Subcutaneous abdominal adipose tissue (tissue), 5 donors: ENCODE measurements around the gene PMPCA.
"Not testable (repeated sequence)": the region's sequence is repeated elsewhere in the genome, so short reads cannot be mapped to it uniquely, and the experiment has no call there.

ENCODE experiments used
- H3K27ac ChIP-seq: one replicate; pipeline ENCODE4 v1.7.0; 2013; ENCODE audit warnings: low read depth, mild to moderate bottlenecking, inconsistent platforms, low read length, moderate library complexity
- H3K27me3 ChIP-seq, 5 donors: one replicate each; pipeline ENCODE4 v1.7.0; 2013; ENCODE audit warnings: low read length in 5 of 5, inconsistent platforms in 1 of 5; ENCODE audit not compliant: control insufficient read depth in 5 of 5, insufficient read depth in 4 of 5
- H3K36me3 ChIP-seq, 5 donors: one replicate each; pipeline ENCODE4 v1.7.0; 2013; ENCODE audit warnings: low read length in 5 of 5; ENCODE audit not compliant: control insufficient read depth in 5 of 5, insufficient read depth in 5 of 5
- H3K4me1 ChIP-seq, 5 donors: one replicate each; pipeline ENCODE4 v1.7.0; 2013; ENCODE audit warnings: low read length in 5 of 5, mild to moderate bottlenecking in 3 of 5, moderate library complexity in 1 of 5; ENCODE audit not compliant: control insufficient read depth in 5 of 5, insufficient read depth in 5 of 5
- H3K4me3 ChIP-seq, 5 donors: one replicate each; pipeline ENCODE4 v1.7.0; 2013; ENCODE audit warnings: low read length in 5 of 5, low read depth in 1 of 5
- H3K9ac ChIP-seq, 5 donors: one replicate each; pipeline ENCODE4 v1.7.0; 2013; ENCODE audit warnings: low read length in 5 of 5, mild to moderate bottlenecking in 4 of 5, moderate library complexity in 3 of 5
- H3K9me3 ChIP-seq, 5 donors: one replicate each; pipeline ENCODE4 v1.7.0; 2013; ENCODE audit warnings: low read length in 5 of 5; ENCODE audit not compliant: control insufficient read depth in 5 of 5
- donor health status: healthy.
- donor health status: healthy.
- donor health status: healthy.
- donor health status: healthy.
- donor health status: healthy.

The PMPCA gene

DNA sequence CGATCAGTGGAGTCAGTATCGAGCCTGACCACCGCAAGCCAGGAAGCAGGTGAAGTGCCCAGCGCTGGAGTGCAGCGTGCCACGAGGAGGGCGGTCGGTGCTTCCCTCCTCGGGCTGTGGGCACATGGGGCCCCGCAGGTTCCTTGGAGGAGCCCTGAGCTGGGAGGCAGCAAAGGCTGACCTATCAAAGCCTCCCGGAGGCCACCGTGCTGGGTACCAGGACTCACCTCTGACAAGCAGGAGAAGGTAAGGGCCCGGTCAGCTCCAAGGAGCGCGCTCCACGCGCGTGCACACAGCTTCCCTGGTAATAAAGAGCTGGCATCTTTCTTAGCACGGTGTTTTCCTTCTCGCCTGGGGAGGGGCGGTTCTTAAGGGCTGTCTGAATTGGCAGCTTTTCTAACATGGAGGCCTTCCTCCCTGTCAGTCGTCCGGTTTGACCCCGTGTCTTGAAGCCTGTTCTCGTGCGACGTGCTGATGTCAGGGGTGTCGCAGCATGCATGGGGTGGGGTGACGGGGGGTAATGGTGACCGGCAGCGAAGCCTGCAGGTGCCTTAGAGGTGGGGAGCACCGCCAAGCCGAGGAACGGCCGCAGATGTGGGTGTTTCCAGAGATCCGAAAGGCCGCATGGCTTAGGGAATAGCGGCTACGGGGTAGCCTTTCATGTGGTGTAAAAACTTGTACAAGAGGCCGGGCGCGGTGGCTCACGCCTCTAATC, 13.1 kb downstream of the PMPCA start:
- Histone ChIP-seq H3K27me3 (no peaks in the 10 kb centered on the region), H3K4me3 (no peak overlapping the region), H3K27ac (no peak overlapping the region), H3K9ac (no peak overlapping the region), H3K36me3 (peaks cover 0 to 62% (median 60%) of the 10 kb centered on the region in 5 donors), H3K9me3 (no peaks in the 10 kb centered on the region), H3K4me1 (peaks cover 0 to 6% (median 0%) of the 10 kb centered on the region in 5 donors)

DNA sequence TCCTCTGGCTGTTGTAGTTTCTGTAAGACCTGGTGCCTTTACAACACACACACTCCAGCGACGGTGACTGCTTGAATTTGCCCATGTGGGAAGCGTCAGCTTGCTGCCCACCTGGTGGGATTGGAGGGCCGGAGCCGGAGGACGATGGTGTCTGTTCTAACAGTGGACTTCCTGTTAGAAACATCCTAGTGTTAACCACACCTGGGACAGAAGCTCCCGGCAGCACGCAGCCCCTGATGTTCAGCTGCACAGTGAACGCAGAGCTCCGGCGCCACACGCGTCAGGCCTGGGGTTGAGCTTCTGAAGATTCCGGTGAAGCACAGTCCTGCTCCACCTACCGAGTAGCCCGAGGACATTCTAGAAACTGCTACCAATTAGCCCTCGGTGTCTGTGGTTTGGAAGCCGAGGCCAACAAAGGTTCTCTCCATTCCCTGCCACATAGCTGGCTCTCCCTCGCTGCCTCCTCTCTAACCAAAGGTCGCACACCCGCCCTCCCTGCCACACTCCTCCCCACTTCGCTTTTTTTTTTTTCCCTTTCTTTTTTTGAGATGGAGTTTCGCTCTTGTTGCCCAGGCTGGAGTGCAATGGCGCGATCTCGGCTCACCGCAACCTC, 14.4 kb downstream of the PMPCA start:
- H3K27me3 ChIP-seq: no peaks in the 10 kb centered on the region
- H3K27ac ChIP-seq: no peak overlapping the region
- H3K9me3 ChIP-seq: no peaks in the 10 kb centered on the region
- H3K9ac ChIP-seq: no peak overlapping the region
- no peak overlapping the region for H3K4me3 ChIP-seq
- peaks cover 0 to 6% (median 0%) of the 10 kb centered on the region in 5 donors for H3K4me1 ChIP-seq
- H3K36me3 ChIP-seq: peaks cover 0 to 61% (median 60%) of the 10 kb centered on the region in 5 donors

DNA sequence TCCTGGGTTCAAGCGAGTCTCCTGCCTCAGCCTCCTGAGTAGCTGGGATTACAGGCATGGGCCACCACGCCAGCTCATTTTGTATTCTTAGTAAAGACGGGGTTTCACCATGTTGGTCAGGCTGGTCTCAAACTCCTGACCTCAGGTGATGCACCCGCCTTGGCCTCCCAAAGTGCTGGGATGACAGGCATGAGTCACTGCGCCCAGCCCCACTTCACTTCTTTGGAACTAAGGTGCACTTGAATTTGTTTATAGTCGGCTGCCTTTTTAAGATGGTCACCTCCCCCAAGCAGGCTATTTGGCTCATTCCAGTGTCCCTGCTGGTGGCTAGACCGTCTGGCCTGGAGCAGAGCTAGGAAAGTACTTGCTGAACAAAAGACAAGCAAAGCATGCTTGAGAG, 14.9 kb downstream of the PMPCA start:
- H3K4me3 ChIP-seq, H3K9ac ChIP-seq, H3K4me1 ChIP-seq, H3K27ac ChIP-seq, H3K9me3 ChIP-seq, H3K27me3 ChIP-seq: not testable (repeated sequence)
- peaks cover 0 to 64% (median 60%) of the 10 kb centered on the region in 5 donors for H3K36me3 ChIP-seq

DNA sequence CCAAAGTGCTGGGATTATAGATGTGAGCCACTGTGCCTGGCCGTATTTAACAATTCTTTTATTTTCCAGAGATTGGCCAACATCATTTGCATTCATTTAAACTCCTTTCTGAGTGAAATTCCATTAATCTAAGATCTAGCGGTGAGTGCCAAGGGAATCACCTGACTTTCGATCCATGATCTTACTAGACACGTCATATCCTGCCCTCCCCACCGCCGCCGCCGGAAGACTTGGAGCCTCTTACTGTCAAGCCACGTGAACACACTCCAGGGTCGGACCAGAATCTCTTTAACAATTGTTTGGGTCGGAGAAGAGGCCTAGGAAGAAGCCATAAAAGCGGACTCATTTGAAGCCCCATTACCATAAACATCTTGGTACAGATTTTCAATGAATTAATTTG, 16.3 kb downstream of the PMPCA start:
- no peak overlapping the region for H3K27ac ChIP-seq
- peaks cover 0 to 59% (median 57%) of the 10 kb centered on the region in 5 donors for H3K36me3 ChIP-seq
- no peaks in the 10 kb centered on the region for H3K9me3 ChIP-seq

DNA sequence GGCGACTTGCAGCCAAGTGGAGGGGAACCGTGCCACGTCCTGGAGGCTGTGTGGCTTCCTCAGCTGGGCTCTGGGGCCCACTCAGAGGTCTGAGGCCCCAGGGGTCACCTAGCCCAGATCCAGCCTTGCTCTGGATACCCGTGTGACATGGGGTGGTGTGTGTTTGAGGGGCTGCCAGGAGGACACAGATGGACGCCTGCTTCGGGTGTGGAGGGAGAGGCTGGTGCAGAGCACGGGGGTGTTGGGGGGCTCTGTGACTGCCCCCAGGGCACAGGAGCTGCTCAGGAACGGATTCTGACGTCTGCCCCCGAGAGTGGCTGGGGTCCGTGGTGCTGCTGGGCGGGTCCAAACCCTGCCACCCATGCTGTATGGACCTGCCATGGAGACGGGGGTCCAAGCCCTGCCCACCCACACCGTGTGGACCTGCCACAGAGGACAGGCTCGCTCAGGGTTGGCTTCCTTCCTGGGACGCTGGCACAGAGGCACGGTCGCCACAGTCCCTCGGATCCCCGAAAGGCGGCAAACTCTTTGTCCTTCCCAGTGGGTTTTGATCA, 18.7 kb downstream of the PMPCA start:
- Histone ChIP-seq H3K9me3 (no peaks in the 10 kb centered on the region), H3K27me3 (no peaks in the 10 kb centered on the region), H3K9ac (no peak overlapping the region), H3K27ac (no peak overlapping the region), H3K36me3 (peaks cover 0 to 58% (median 53%) of the 10 kb centered on the region in 5 donors), H3K4me3 (no peak overlapping the region), H3K4me1 (peaks cover 0 to 6% (median 0%) of the 10 kb centered on the region in 5 donors)

More for the DNA sequence above, 16.3 kb downstream of the PMPCA start:
- H3K4me3 ChIP-seq: no peak overlapping the region
- H3K9ac ChIP-seq: no peak overlapping the region
- peaks cover 0 to 6% (median 0%) of the 10 kb centered on the region in 5 donors for H3K4me1 ChIP-seq
- H3K27me3 ChIP-seq: no peaks in the 10 kb centered on the region

DNA sequence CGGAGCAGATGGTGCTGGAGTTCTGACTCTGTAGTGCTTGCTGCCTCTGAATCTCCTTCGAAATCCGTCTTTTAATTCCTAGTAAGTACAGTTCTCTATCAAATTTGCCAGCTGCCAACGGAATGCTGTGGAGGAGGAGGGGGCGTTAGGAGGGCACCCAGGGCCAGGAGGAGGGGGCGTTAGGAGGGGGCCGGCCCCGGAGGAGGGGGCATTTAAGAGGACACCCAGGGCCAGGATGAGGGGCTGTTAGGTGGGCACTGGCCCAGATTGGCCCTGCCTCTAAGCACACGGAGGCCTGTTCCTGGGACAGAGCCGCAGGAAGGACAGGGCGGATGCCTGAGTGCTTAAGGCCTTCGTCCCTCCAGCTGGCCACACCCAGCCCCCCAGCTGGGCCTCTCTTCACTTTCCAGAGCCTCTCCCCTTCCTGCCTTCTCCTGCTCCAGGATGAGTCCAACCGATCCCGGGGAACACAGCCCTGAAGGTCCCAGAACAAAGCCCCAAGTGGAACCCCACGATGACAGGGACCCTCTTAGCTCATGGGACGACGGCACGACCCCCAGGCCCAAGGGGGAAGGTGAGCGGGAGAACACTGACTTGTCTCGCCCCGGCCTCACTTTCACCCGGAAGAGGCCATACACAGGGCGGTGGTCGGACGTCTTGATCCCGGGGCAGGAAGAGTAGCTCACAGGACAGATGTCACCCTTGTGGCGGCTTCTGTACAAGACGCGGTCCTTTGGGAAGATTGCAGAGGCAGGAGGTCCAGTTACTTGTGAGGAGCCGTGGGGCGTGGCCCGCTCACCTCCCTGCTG, 19.4 kb downstream of the PMPCA start:
- peaks cover 0 to under 1% (median 0%) of the 10 kb centered on the region in 5 donors for H3K4me1 ChIP-seq
- H3K27ac ChIP-seq: no peak overlapping the region
- no peak overlapping the region for H3K4me3 ChIP-seq
- H3K27me3 ChIP-seq: no peaks in the 10 kb centered on the region
- no peaks in the 10 kb centered on the region for H3K9me3 ChIP-seq
- peaks cover 0 to 52% (median 45%) of the 10 kb centered on the region in 5 donors for H3K36me3 ChIP-seq
- H3K9ac ChIP-seq: no peak overlapping the region

DNA sequence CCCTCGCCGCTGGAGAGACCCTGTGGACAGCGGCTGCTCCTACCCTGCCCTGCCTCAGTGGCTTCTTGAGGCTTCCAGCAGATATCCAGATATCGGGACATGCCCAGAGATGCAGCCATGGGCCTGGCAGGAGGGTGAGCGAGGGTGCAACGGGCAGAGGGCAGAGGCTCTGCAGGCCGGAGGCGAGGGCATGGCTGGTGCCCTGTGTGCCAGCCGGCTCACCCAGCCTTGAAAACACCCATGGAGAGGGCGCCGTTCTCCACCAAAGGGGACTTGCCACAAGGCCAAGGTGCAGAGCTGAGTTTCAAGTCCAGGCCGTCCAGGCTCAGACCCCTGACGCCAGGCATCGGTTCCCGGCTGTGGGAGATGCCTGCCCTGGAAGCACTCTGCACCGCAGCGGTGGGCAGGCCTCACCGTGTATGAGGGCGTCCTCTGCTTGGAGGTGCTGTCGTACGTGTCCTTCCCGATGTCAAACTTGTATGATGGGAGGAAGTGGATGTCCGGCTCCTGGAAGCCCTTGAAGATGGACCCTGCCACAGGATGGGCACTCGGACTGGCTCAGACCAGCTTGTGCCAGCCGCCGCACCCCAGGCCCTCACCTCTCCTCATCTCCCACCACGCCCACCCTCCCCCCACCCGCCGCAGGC, 20.3 kb downstream of the PMPCA start:
- Histone ChIP-seq H3K27ac (no peak overlapping the region), H3K36me3 (peaks cover 0 to 53% (median 44%) of the 10 kb centered on the region in 5 donors), H3K4me1 (peaks cover 0 to 2% (median 0%) of the 10 kb centered on the region in 5 donors), H3K27me3 (no peaks in the 10 kb centered on the region), H3K4me3 (no peak overlapping the region), H3K9me3 (no peaks in the 10 kb centered on the region), H3K9ac (no peak overlapping the region)

DNA sequence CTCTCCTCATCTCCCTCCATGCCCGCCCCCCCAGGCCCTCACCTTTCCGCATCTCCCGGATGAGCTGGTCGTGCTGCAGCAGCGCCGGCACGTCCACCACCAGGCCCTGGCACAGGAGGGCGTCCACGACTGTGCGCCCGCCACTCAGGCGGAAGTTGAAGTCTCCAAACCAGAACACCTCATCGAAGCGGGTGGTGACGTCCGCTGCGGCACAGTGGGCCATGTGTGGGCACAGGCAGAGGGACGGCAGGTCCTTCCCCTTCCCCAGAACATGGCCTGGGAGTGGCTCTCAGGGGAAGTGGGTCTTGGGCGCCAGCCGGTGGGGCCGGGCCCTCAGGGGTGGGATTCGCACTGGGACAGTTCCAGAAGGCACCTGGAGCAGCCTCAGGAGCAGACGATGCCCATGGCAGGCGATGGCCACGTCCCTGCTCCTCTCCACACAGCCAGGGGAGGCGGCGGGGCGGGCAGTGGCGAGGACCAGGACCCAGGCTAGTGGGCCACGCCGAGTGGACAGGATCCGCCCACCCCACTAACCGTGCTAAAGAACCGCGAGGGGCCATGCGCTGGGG, 21.4 kb downstream of the PMPCA start:
- Histone ChIP-seq H3K36me3 (peaks cover 0 to 53% (median 44%) of the 10 kb centered on the region in 5 donors), H3K27ac (no peak overlapping the region), H3K4me3 (no peak overlapping the region), H3K27me3 (no peaks in the 10 kb centered on the region), H3K4me1 (peaks cover 2 to 13% (median 9%) of the 10 kb centered on the region in 5 donors), H3K9me3 (no peaks in the 10 kb centered on the region), H3K9ac (no peak overlapping the region)

DNA sequence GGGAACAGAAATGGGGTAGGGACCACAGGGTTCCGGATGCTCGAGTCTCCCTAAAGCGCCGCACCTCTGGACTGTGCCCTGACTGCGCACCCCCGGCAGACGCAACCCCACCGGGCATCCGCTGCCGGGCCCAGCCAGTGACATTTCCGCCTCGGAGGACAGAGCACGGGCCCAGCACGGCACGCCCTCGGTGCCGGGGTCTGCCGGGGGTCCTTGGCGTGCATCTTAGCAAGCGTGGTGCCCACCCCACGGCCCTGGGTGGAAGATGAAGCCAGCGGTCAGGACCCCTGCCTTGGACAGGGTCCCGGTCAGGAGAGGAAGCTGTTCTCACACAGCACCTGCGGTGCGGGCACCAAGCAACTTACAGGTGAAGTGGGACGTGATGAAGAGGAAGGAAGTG, 22.1 kb downstream of the PMPCA start:
- Histone ChIP-seq H3K4me1 (peaks cover 7 to 20% (median 16%) of the 10 kb centered on the region in 5 donors), H3K4me3 (no peak overlapping the region), H3K9ac (no peak overlapping the region), H3K36me3 (peaks cover 0 to 53% (median 44%) of the 10 kb centered on the region in 5 donors), H3K27ac (no peak overlapping the region), H3K9me3 (no peaks in the 10 kb centered on the region), H3K27me3 (no peaks in the 10 kb centered on the region)
